Caco-2 (cell line): ENCODE results near the gene DHRSX. TPM values are rescaled to one million over a fixed set of nuclear protein-coding genes. Genes with fewer than 3 reads are reported as not detected.

Experiments
- BruUV-seq: library from RNA; stranded (reverse); fragments of 400-500 nt; replicated peaks from 2 replicates; lab custom pipeline; 2021; lab: Mats Ljungman, UMichigan
- CTCF ChIA-PET: fragments of 300-600 bp; sonication (Branson Sonifier 250); formaldehyde crosslinking; loops from one replicate; lab custom pipeline; 2022; ENCODE audit warnings: antibody characterized with exemption; lab: Charles Lee
- POLR2A ChIA-PET: fragments of 300-600 bp; sonication (Branson Sonifier 250); formaldehyde crosslinking; loops from one replicate; lab custom pipeline; 2022; ENCODE audit warnings: antibody characterized with exemption; lab: Charles Lee
- DNase-seq, 2 experiments: peaks; one replicate each; pipeline versions ENCODE4 v3.0.0 to v3.0.0-alpha.2; 2020 to 2022
- H3K27me3 ChIP-seq: replicated peaks from 2 replicates; pipeline ENCODE4 v1.6.0; 2011; ENCODE audit warnings: low read length; ENCODE audit not compliant: control insufficient read depth, insufficient read depth
- H3K36me3 ChIP-seq: 2 replicates; pipeline ENCODE4 v1.5.1; 2011; ENCODE audit warnings: low read length; ENCODE audit not compliant: control insufficient read depth, insufficient read depth
- H3K4me1 ChIP-seq: fragments of 250-450 bp; sonication (Bioruptor Pico); 2 replicates; pipeline ENCODE4 v1.5.1; 2020; ENCODE audit warnings: mild to moderate bottlenecking
- H3K4me3 ChIP-seq: 2 replicates; pipeline ENCODE4 v1.5.1; 2011; ENCODE audit warnings: low read depth, mild to moderate bottlenecking, control low read depth, low read length
- H3K9me3 ChIP-seq: fragments of 250-450 bp; sonication (Bioruptor Pico); 2 replicates; pipeline ENCODE4 v1.5.1; 2020; ENCODE audit warnings: mild to moderate bottlenecking, moderate library complexity
- H3K27ac Mint-ChIP-seq: one replicate; pipeline ENCODE4 v1.8.0; 2022; ENCODE audit warnings: mixed read lengths; ENCODE audit not compliant: unreplicated experiment
- H3K27me3 Mint-ChIP-seq: one replicate; pipeline ENCODE4 v1.8.0; 2022; ENCODE audit warnings: mixed read lengths; ENCODE audit not compliant: insufficient read depth, unreplicated experiment
- H3K36me3 Mint-ChIP-seq: one replicate; pipeline ENCODE4 v1.8.0; 2022; ENCODE audit warnings: mild to moderate bottlenecking, mixed read lengths; ENCODE audit not compliant: insufficient read depth, unreplicated experiment
- H3K4me1 Mint-ChIP-seq: one replicate; pipeline ENCODE4 v1.8.0; 2022; ENCODE audit warnings: low read depth, mixed read lengths; ENCODE audit not compliant: unreplicated experiment
- H3K4me3 Mint-ChIP-seq: one replicate; pipeline ENCODE4 v1.8.0; 2022; ENCODE audit warnings: mild to moderate bottlenecking, moderate library complexity, mixed read lengths; ENCODE audit not compliant: unreplicated experiment
- H3K9me3 Mint-ChIP-seq: one replicate; pipeline ENCODE4 v1.8.0; 2022; ENCODE audit warnings: mixed read lengths; ENCODE audit not compliant: unreplicated experiment
- intact Hi-C: fragments of 100-400 bp; cut with micrococcal nuclease; formaldehyde crosslinking; loops from one replicate; pipeline ENCODE4 v1.10.0; 2022; ENCODE audit not compliant: unreplicated experiment
- total RNA-seq: library from RNA; stranded (reverse); gene quantifications from 2 replicates; pipeline ENCODE4 v1.2.3, GENCODE V29; 2022
- TF ChIP-seq, protein P1 (sequence below), 2 experiments: fragments of 200-600 bp in 1 of 2; IDR thresholded peaks; 1 replicate in 1 of 2; 2 replicates in 1 of 2; pipeline versions ENCODE4 v1.5.1 to v1.8.0; 2011 to 2022; ENCODE audit warnings: antibody characterized with exemption in 1 of 2, control low read depth in 1 of 2, inconsistent platforms in 1 of 2, low read depth in 1 of 2, low read length in 1 of 2, mild to moderate bottlenecking in 1 of 2, moderate library complexity in 1 of 2; ENCODE audit not compliant: insufficient read depth in 1 of 2, severe bottlenecking in 1 of 2, unreplicated experiment in 1 of 2

The DHRSX gene
- total RNA-seq, 1 experiment from 2014 or later, result 64.1 TPM

- H3K4me3 Mint-ChIP-seq, result no peak overlapping the region
- TF ChIP-seq, protein P1, sequence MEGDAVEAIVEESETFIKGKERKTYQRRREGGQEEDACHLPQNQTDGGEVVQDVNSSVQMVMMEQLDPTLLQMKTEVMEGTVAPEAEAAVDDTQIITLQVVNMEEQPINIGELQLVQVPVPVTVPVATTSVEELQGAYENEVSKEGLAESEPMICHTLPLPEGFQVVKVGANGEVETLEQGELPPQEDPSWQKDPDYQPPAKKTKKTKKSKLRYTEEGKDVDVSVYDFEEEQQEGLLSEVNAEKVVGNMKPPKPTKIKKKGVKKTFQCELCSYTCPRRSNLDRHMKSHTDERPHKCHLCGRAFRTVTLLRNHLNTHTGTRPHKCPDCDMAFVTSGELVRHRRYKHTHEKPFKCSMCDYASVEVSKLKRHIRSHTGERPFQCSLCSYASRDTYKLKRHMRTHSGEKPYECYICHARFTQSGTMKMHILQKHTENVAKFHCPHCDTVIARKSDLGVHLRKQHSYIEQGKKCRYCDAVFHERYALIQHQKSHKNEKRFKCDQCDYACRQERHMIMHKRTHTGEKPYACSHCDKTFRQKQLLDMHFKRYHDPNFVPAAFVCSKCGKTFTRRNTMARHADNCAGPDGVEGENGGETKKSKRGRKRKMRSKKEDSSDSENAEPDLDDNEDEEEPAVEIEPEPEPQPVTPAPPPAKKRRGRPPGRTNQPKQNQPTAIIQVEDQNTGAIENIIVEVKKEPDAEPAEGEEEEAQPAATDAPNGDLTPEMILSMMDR (IDR thresholded peaks at IDR 0.05; ENCODE audit: insufficient read depth in 1 of 2, low read depth in 1 of 2, low read length in 1 of 2, severe bottlenecking in 1 of 2, unreplicated experiment in 1 of 2), result no peak
- no peaks in the 10 kb centered on the region for H3K4me1 Mint-ChIP-seq
- intact Hi-C loops, result no loop called here
- H3K27me3 ChIP-seq, result no peaks in the 10 kb centered on the region
- H3K27me3 Mint-ChIP-seq, result no peaks in the 10 kb centered on the region
- H3K27ac Mint-ChIP-seq, result no peak overlapping the region
- no peaks in the 10 kb centered on the region for H3K9me3 ChIP-seq
- H3K36me3 Mint-ChIP-seq, result peaks cover 16% of the 10 kb centered on the region
- ChIA-PET POLR2A (no interaction called here), CTCF (no interaction called here)
- no peaks in the 10 kb centered on the region for H3K9me3 Mint-ChIP-seq
- H3K36me3 ChIP-seq, result no peaks in the 10 kb centered on the region
- no peak for DNase-seq
- BruUV-seq, result no TSS peak
- H3K4me1 ChIP-seq, result no peaks in the 10 kb centered on the region
- no peak overlapping the region for H3K4me3 ChIP-seq
Measured at GRCh38 chrX:2327423-2327822, 173.4 kb downstream of the DHRSX start.

- TF ChIP-seq, protein P1 (IDR thresholded peaks at IDR 0.05; ENCODE audit: insufficient read depth in 1 of 2, low read depth in 1 of 2, low read length in 1 of 2, severe bottlenecking in 1 of 2, unreplicated experiment in 1 of 2), result no peak
- CTCF ChIA-PET, result no interaction called here
- no peaks in the 10 kb centered on the region for H3K9me3 ChIP-seq
- intact Hi-C loops, result no loop called here
- POLR2A ChIA-PET, result no interaction called here
- H3K27me3 ChIP-seq, result no peaks in the 10 kb centered on the region
- H3K4me1 Mint-ChIP-seq, result peaks cover 17% of the 10 kb centered on the region
- BruUV-seq, result no TSS peak
- no peak overlapping the region for H3K4me3 Mint-ChIP-seq
- no peak for DNase-seq
- H3K27me3 Mint-ChIP-seq, result no peaks in the 10 kb centered on the region
- H3K4me3 ChIP-seq, result no peak overlapping the region
- no peaks in the 10 kb centered on the region for H3K9me3 Mint-ChIP-seq
- H3K36me3 Mint-ChIP-seq, result peaks cover 16% of the 10 kb centered on the region
- H3K36me3 ChIP-seq, result no peaks in the 10 kb centered on the region
- peaks cover 4% of the 10 kb centered on the region; the same call in 1 of the 2 replicates for H3K4me1 ChIP-seq
- no peak overlapping the region for H3K27ac Mint-ChIP-seq
Measured at GRCh38 chrX:2325076-2325784, 175.5 kb downstream of the DHRSX start.

GRCh38 chrX:2324151-2324550, 176.6 kb downstream of the DHRSX start:
- CTCF ChIA-PET, result no interaction called here
- Mint-ChIP-seq H3K9me3 (no peaks in the 10 kb centered on the region), H3K4me1 (peaks cover 17% of the 10 kb centered on the region), H3K27me3 (no peaks in the 10 kb centered on the region), H3K27ac (no peak overlapping the region), H3K4me3 (no peak overlapping the region), H3K36me3 (peaks cover 24% of the 10 kb centered on the region)
- Histone ChIP-seq H3K36me3 (no peaks in the 10 kb centered on the region), H3K27me3 (no peaks in the 10 kb centered on the region), H3K4me1 (peaks cover 4% of the 10 kb centered on the region; the same call in 1 of the 2 replicates), H3K4me3 (no peak overlapping the region), H3K9me3 (no peaks in the 10 kb centered on the region)
- TF ChIP-seq, protein P1 (IDR thresholded peaks at IDR 0.05; ENCODE audit: insufficient read depth in 1 of 2, low read depth in 1 of 2, low read length in 1 of 2, severe bottlenecking in 1 of 2, unreplicated experiment in 1 of 2), result no peak
- BruUV-seq, result no TSS peak
- intact Hi-C loops, result loop anchor here (5.0 kb wide), 1 partner anchor 173 kb away; no protein-coding TSS in a partner anchor
- POLR2A ChIA-PET, result no interaction called here
- no peak for DNase-seq
